ENCODE data around the gene STX10.
A peak's percentile ranks its signal among the peaks of the same experiment; 100 is the strongest.

Gene STX10

GRCh38 chr19:13155472-13156359 lies 5.5 kb upstream of the STX10 start:
- no peak for DNase-seq (ENCODE audit: low read depth)
- TF ChIP-seq, protein P1, sequence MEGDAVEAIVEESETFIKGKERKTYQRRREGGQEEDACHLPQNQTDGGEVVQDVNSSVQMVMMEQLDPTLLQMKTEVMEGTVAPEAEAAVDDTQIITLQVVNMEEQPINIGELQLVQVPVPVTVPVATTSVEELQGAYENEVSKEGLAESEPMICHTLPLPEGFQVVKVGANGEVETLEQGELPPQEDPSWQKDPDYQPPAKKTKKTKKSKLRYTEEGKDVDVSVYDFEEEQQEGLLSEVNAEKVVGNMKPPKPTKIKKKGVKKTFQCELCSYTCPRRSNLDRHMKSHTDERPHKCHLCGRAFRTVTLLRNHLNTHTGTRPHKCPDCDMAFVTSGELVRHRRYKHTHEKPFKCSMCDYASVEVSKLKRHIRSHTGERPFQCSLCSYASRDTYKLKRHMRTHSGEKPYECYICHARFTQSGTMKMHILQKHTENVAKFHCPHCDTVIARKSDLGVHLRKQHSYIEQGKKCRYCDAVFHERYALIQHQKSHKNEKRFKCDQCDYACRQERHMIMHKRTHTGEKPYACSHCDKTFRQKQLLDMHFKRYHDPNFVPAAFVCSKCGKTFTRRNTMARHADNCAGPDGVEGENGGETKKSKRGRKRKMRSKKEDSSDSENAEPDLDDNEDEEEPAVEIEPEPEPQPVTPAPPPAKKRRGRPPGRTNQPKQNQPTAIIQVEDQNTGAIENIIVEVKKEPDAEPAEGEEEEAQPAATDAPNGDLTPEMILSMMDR (IDR thresholded peaks at IDR 0.05; ENCODE audit: insufficient read depth, low read depth, low read length, missing control alignments): no peak
- H3K4me3 ChIP-seq (ENCODE audit: low read length): peak overlapping the region; percentile 84

DNA sequence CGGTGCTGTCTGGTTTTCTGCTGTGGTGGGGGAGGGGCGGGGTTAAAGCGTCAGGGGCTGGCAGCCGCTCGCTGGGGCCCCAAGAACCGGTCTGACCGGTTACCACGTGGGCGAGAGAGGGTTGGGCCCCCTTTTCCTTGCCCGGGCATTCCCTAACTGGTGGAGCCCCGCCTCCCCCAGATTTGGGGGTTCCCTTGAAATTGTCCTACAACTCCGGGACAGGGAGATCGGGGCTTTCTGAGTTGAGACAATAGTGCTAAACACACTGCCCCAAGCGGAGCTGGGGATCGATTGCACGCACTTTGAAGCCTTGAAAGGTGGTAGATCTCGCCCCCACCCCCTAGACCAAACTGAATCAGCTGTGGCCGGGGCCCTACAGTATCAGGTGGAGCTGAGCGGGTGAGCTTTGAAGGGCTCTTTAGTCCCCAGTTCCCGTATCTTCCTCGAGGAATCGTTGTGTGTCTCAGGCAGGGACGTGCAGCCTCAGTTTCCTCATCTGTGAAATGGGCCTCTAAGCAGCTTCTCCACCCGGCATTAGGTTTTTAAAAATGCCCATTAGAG lies 4.8 kb upstream of the STX10 start:
- TF ChIP-seq, protein P1 (IDR thresholded peaks at IDR 0.05; ENCODE audit: insufficient read depth, low read depth, low read length, missing control alignments): peak; percentile 25
- peak; percentile 91 for DNase-seq (ENCODE audit: low read depth)
- peak overlapping the region; percentile 84 for H3K4me3 ChIP-seq (ENCODE audit: low read length)

DNA sequence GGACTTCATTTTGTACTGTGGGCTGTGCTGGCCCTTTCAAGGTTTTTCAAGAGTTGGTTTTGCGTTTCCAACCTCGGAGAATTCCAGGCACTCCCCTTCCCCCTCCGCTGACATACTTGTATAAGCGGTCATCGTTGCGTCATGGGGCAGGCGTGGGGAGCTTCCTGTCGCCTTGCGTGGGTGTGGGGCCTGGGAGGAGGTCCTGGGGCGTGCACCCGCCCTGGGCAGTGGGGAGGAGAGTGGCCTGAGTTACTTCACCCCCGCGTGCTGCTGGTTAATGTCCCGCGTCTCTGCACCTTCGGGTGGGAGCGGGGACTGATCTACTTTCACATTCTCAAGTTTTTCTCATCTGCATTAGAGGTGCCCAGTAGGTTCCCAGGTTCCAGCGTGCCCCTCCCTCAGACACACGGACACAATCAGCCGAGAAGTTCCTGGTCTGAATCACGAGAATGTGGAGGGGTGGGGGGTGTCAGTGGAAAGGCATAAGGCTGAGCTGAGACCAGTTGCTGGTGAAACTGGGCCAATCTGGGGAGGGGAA lies 4.1 kb upstream of the STX10 start:
- TF ChIP-seq, protein P1 (IDR thresholded peaks at IDR 0.05; ENCODE audit: insufficient read depth, low read depth, low read length, missing control alignments): no peak
- peak; percentile 84 for DNase-seq (ENCODE audit: low read depth)
- H3K4me3 ChIP-seq (ENCODE audit: low read length): peak overlapping the region; percentile 84

GRCh38 chr19:13153569-13154240 lies 3.5 kb upstream of the STX10 start:
- DNase-seq (ENCODE audit: low read depth): no peak
- TF ChIP-seq, protein P1 (IDR thresholded peaks at IDR 0.05; ENCODE audit: insufficient read depth, low read depth, low read length, missing control alignments): no peak
- H3K4me3 ChIP-seq (ENCODE audit: low read length): peak overlapping the region; percentile 84

GRCh38 chr19:13152974-13153568 lies 2.9 kb upstream of the STX10 start:
- peak; percentile 93 for DNase-seq (ENCODE audit: low read depth)
- TF ChIP-seq, protein P1 (IDR thresholded peaks at IDR 0.05; ENCODE audit: insufficient read depth, low read depth, low read length, missing control alignments): no peak
- H3K4me3 ChIP-seq (ENCODE audit: low read length): peak overlapping the region; percentile 84

DNA sequence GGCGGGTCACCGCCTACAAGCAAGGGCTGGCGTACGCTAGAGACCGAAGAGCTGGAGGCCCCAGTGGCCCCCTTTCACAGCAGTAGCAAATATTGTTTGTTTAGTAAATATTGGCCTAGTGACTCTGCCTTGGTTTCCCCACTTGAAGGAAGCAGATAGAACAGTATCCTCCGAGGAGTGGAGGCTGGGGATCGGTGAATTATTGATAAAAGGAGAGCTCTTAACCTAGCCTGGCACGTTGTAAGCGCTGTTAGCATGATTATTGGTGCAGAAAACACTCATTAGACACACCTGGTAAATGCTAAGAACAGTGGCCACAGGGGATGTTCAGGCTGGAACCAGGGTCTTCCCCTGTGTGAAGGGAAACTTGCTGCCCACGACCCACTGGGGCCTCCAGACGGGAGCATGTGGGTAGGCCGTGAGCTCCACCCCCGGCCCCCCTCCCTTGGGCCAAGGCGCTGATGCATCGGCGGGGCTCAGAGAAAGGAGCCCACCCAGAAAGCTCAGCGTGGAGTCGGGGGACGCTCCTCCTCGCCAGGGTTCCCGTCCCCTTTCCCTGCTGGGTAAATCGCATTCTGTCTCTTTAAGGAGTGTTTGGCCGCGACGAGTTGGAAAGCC lies 2.3 kb upstream of the STX10 start:
- peak overlapping the region; percentile 84 for H3K4me3 ChIP-seq (ENCODE audit: low read length)

More for the DNA sequence above, 2.3 kb upstream of the STX10 start:
- no peak for DNase-seq (ENCODE audit: low read depth)
- TF ChIP-seq, protein P1 (IDR thresholded peaks at IDR 0.05; ENCODE audit: insufficient read depth, low read depth, low read length, missing control alignments): no peak
